Thyroid gland (tissue), 4 donors: ENCODE measurements around the gene CCDC24.

Source experiments
- POLR2A ChIP-seq, 2 donors: fragments of 450-650 bp; IDR thresholded peaks; one replicate each; pipeline ENCODE4 v1.6.1; 2017; ENCODE audit warnings: antibody characterized with exemption in 2 of 2, mild to moderate bottlenecking in 2 of 2, moderate library complexity in 1 of 2
- TF ChIP-seq, protein P1 (sequence below), 6 experiments: fragments of 200-600 bp in 3 of 6; fragments of 450-650 bp in 3 of 6; sonication (generic) in 3 of 6; IDR thresholded peaks; one replicate each; pipeline ENCODE4 v1.5.1; 2016 to 2019; ENCODE audit warnings: antibody characterized with exemption in 6 of 6, mild to moderate bottlenecking in 2 of 6, inconsistent platforms in 1 of 6, moderate library complexity in 1 of 6

DNA sequence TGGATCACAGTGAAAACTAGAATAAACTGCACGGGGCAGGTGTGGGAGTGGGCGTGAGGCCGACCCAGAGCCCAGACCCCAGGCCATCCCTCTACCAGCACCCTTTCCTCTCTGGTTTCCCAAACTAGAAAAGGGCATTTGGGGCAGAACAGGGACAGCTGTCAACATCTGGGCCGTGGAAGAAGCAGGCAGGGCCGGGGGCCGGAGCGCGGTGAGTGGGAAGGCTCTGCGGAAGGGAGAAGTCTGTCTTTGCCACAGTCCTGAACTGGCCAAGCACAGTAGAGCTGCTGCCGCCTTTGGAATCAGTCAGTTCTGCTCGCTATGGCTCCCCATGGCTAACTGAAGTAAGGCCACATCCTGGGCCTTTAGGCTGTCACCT is 6.6 kb downstream of the CCDC24 start:
- TF ChIP-seq POLR2A (IDR thresholded peaks at IDR 0.05): no peak
- TF ChIP-seq, protein P1, sequence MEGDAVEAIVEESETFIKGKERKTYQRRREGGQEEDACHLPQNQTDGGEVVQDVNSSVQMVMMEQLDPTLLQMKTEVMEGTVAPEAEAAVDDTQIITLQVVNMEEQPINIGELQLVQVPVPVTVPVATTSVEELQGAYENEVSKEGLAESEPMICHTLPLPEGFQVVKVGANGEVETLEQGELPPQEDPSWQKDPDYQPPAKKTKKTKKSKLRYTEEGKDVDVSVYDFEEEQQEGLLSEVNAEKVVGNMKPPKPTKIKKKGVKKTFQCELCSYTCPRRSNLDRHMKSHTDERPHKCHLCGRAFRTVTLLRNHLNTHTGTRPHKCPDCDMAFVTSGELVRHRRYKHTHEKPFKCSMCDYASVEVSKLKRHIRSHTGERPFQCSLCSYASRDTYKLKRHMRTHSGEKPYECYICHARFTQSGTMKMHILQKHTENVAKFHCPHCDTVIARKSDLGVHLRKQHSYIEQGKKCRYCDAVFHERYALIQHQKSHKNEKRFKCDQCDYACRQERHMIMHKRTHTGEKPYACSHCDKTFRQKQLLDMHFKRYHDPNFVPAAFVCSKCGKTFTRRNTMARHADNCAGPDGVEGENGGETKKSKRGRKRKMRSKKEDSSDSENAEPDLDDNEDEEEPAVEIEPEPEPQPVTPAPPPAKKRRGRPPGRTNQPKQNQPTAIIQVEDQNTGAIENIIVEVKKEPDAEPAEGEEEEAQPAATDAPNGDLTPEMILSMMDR (IDR thresholded peaks at IDR 0.05): no peak
